IMR-90 (cell line): ENCODE data around the gene MARF1. TPM values are rescaled to one million over a fixed set of nuclear protein-coding genes. Genes with fewer than 3 reads are reported as not detected.

Source experiments
- ATAC-seq: fragments of 200-7000 bp; cut with Tn5 transposase; 2 replicates; pipeline ENCODE4 v1.9.1; 2020; ENCODE audit warnings: low read depth, mild to moderate bottlenecking, moderate library complexity
- BruUV-seq: library from RNA; stranded (reverse); fragments of 400-500 nt; replicated peaks from 2 replicates; lab custom pipeline; 2021; lab: Mats Ljungman, UMichigan
- CTCF ChIA-PET: fragments of 300-600 bp; formaldehyde crosslinking; extraction: SDS; loops from one replicate; lab custom pipeline; 2021; ENCODE audit warnings: antibody characterized with exemption; lab: Yijun Ruan, JAX
- POLR2A ChIA-PET: fragments of 300-600 bp; sonication (Branson Sonifier 250); formaldehyde crosslinking; loops from one replicate; lab custom pipeline; 2022; ENCODE audit warnings: antibody characterized with exemption; ENCODE audit not compliant: unreplicated experiment; lab: Charles Lee
- DNase-seq: peaks from one replicate; pipeline ENCODE4 v3.0.0; 2013
- H2AFZ ChIP-seq: replicated peaks from 2 replicates; pipeline ENCODE3; 2013; ENCODE audit warnings: low read length, mild to moderate bottlenecking; ENCODE audit not compliant: poor library complexity
- H2AK5ac ChIP-seq: 2 replicates; pipeline ENCODE4 v1.6.1; 2013; ENCODE audit warnings: low read depth, low read length, inconsistent platforms
- H2AK9ac ChIP-seq: replicated peaks from 2 replicates; pipeline ENCODE3; 2013; ENCODE audit warnings: mild to moderate bottlenecking, low read depth, low read length, moderate library complexity; ENCODE audit not compliant: poor library complexity
- H2BK120ac ChIP-seq: 2 replicates; pipeline ENCODE4 v1.6.1; 2013; ENCODE audit warnings: low read depth, low read length, inconsistent platforms
- H2BK15ac ChIP-seq: 3 replicates; pipeline ENCODE4 v1.6.1; 2013; ENCODE audit warnings: low read depth, low read length, inconsistent platforms
- H2BK20ac ChIP-seq: 2 replicates; pipeline ENCODE4 v1.6.1; 2013; ENCODE audit warnings: low read depth, mild to moderate bottlenecking, inconsistent platforms, low read length, moderate library complexity
- H2BK5ac ChIP-seq: 2 replicates; pipeline ENCODE4 v1.6.1; 2013; ENCODE audit warnings: mild to moderate bottlenecking, low read depth, low read length, inconsistent platforms; ENCODE audit not compliant: poor library complexity, severe bottlenecking
- H3K14ac ChIP-seq: replicated peaks from 2 replicates; pipeline ENCODE4 v1.6.1; 2013; ENCODE audit warnings: low read depth, low read length, inconsistent platforms
- H3K18ac ChIP-seq: 2 replicates; pipeline ENCODE4 v1.6.1; 2013; ENCODE audit warnings: low read depth, low read length, control low read depth
- H3K23ac ChIP-seq: 2 replicates; pipeline ENCODE4 v1.6.1; 2013; ENCODE audit warnings: low read depth, low read length, inconsistent platforms
- H3K27ac ChIP-seq: 2 replicates; pipeline ENCODE4 v1.5.1; 2013; ENCODE audit warnings: mild to moderate bottlenecking, control low read depth, low read length; ENCODE audit not compliant: insufficient read depth
- H3K27me3 ChIP-seq: 2 replicates; pipeline ENCODE4 v1.6.1; 2013; ENCODE audit warnings: low read length; ENCODE audit not compliant: control insufficient read depth, insufficient read depth
- H3K36me3 ChIP-seq: 2 replicates; pipeline ENCODE4 v1.6.1; 2013; ENCODE audit warnings: low read length, mixed read lengths; ENCODE audit not compliant: control insufficient read depth, insufficient read depth
- H3K4ac ChIP-seq: 2 replicates; pipeline ENCODE4 v1.6.1; 2013; ENCODE audit warnings: low read depth, low read length, inconsistent platforms
- H3K4me1 ChIP-seq: 2 replicates; pipeline ENCODE4 v1.6.1; 2013; ENCODE audit warnings: low read length, mixed read lengths; ENCODE audit not compliant: control insufficient read depth, insufficient read depth
- H3K4me2 ChIP-seq: 2 replicates; pipeline ENCODE4 v1.6.1; 2013; ENCODE audit warnings: low read depth, mild to moderate bottlenecking, control low read depth, low read length, moderate library complexity
- H3K4me3 ChIP-seq: 2 replicates; pipeline ENCODE4 v1.5.1; 2013; ENCODE audit warnings: low read depth, mild to moderate bottlenecking, control low read depth, low read length, moderate library complexity; ENCODE audit not compliant: insufficient read depth
- H3K56ac ChIP-seq: 2 replicates; pipeline ENCODE4 v1.6.1; 2013; ENCODE audit warnings: low read length, inconsistent platforms; ENCODE audit not compliant: insufficient read depth; ENCODE audit errors: extremely low read depth
- H3K79me1 ChIP-seq, 2 experiments: 2 replicates each; pipeline ENCODE4 v1.6.1; 2013; ENCODE audit warnings: low read length in 2 of 2, inconsistent platforms in 1 of 2, low read depth in 1 of 2
- H3K9ac ChIP-seq: 2 replicates; pipeline ENCODE4 v1.6.1; 2013; ENCODE audit warnings: low read depth, low read length, control low read depth
- H3K9me1 ChIP-seq: 2 replicates; pipeline ENCODE4 v1.6.1; 2013; ENCODE audit warnings: low read length, inconsistent platforms; ENCODE audit not compliant: insufficient read depth
- H3K9me3 ChIP-seq: 2 replicates; pipeline ENCODE4 v1.6.1; 2013; ENCODE audit warnings: low read length; ENCODE audit not compliant: control insufficient read depth, insufficient read depth
- H4K20me1 ChIP-seq: 2 replicates; pipeline ENCODE4 v1.6.1; 2013; ENCODE audit warnings: low read length, inconsistent platforms; ENCODE audit not compliant: insufficient read depth
- H4K5ac ChIP-seq: 2 replicates; pipeline ENCODE4 v1.6.1; 2013; ENCODE audit warnings: mild to moderate bottlenecking, low read depth, low read length, control low read depth
- H4K8ac ChIP-seq, 2 experiments: 2 replicates each; pipeline ENCODE4 v1.6.1; 2013; ENCODE audit warnings: low read depth in 2 of 2, low read length in 2 of 2, control low read depth in 1 of 2, inconsistent platforms in 1 of 2
- H4K91ac ChIP-seq: 2 replicates; pipeline ENCODE4 v1.6.1; 2013; ENCODE audit warnings: low read depth, low read length, inconsistent platforms; ENCODE audit not compliant: insufficient read depth
- BHLHE40 ChIP-seq: fragments of 150-350 bp; IDR thresholded peaks from 2 replicates; pipeline ENCODE4 v1.6.1; 2016; ENCODE audit warnings: mild to moderate bottlenecking, low read depth, low read length
- CEBPB ChIP-seq: IDR thresholded peaks from 2 replicates; pipeline ENCODE4 v1.6.1; 2012; ENCODE audit warnings: low read depth, low read length, improper control_type of control experiment
- CHD1 ChIP-seq: IDR thresholded peaks from 2 replicates; pipeline ENCODE4 v1.6.1; 2012; ENCODE audit warnings: low read depth, low read length, improper control_type of control experiment
- FOS ChIP-seq: fragments of 150-350 bp; IDR thresholded peaks from 2 replicates; pipeline ENCODE4 v1.6.1; 2016; ENCODE audit warnings: low read depth, low read length
- MAFK ChIP-seq: IDR thresholded peaks from 2 replicates; pipeline ENCODE4 v1.6.1; 2012; ENCODE audit warnings: low read depth, low read length, improper control_type of control experiment
- MXI1 ChIP-seq: IDR thresholded peaks from 2 replicates; pipeline ENCODE4 v1.6.1; 2012; ENCODE audit warnings: low read depth, mild to moderate bottlenecking, low read length, moderate library complexity, borderline replicate concordance
- NFE2L2 ChIP-seq: fragments of 150-350 bp; IDR thresholded peaks from 2 replicates; pipeline ENCODE4 v1.6.1; 2016; ENCODE audit warnings: low read depth, mild to moderate bottlenecking, low read length
- POLR2A ChIP-seq: IDR thresholded peaks from 2 replicates; pipeline ENCODE4 v1.6.1; 2012; ENCODE audit warnings: mild to moderate bottlenecking, low read depth, low read length
- RAD21 ChIP-seq: IDR thresholded peaks from 2 replicates; pipeline ENCODE4 v1.6.1; 2012; ENCODE audit warnings: low read length, improper control_type of control experiment
- RCOR1 ChIP-seq: IDR thresholded peaks from 2 replicates; pipeline ENCODE4 v1.6.1; 2012; ENCODE audit warnings: mild to moderate bottlenecking, low read length, improper control_type of control experiment; ENCODE audit not compliant: insufficient replicate concordance
- RFX5 ChIP-seq: IDR thresholded peaks from 2 replicates; pipeline ENCODE4 v1.8.0; 2012; ENCODE audit warnings: low read depth, mild to moderate bottlenecking, low read length, moderate library complexity
- SMC3 ChIP-seq: fragments of 150-350 bp; IDR thresholded peaks from 2 replicates; pipeline ENCODE4 v1.6.1; 2016; ENCODE audit warnings: low read depth, mild to moderate bottlenecking, antibody characterized with exemption, low read length, moderate library complexity
- USF2 ChIP-seq: fragments of 150-350 bp; IDR thresholded peaks from 2 replicates; pipeline ENCODE4 v1.6.1; 2017; ENCODE audit warnings: mild to moderate bottlenecking, antibody characterized with exemption, low read length, low read depth
- WGBS, 2 experiments: methylation state at CpG; one replicate each; pipeline versions ENCODE4 v1.1.5 to v1.1.7; 2013; ENCODE audit warnings: missing lambda C conversion rate in 2 of 2; ENCODE audit not compliant: insufficient read length in 1 of 2; ENCODE audit errors: extremely low coverage in 2 of 2; 5-methylcytosine and 5-hydroxymethylcytosine counted together
- dilution Hi-C: fragments of 300-500 bp; cut with HindIII; formaldehyde crosslinking; loops from one replicate; pipeline ENCODE4 v1.14.3; 2018; ENCODE audit warnings: low sequenced_read_pairs; ENCODE audit not compliant: unreplicated experiment
- in situ Hi-C: fragments of 300-500 bp; cut with MboI; formaldehyde crosslinking; loops from 3 replicates; pipeline ENCODE4 v1.14.3; 2019; ENCODE audit warnings: low sequenced_read_pairs, inconsistent platforms, mixed read lengths
- intact Hi-C: fragments of 100-400 bp; cut with micrococcal nuclease; formaldehyde crosslinking; loops from 2 replicates; pipeline ENCODE4 v1.10.0; 2022
- polyA plus RNA-seq, 3 experiments: library from polyadenylated mRNA; depleted of rRNA; stranded (reverse); fragments of >200 nt; gene quantifications; 2 replicates each; pipeline ENCODE4 v1.2.3, GENCODE V29; 2012; ENCODE audit warnings: low replicate concordance in 1 of 3
- total RNA-seq: library from RNA; depleted of rRNA; stranded (reverse); fragments of >200 nt; gene quantifications from 2 replicates; pipeline ENCODE4 v1.2.3, GENCODE V29; 2012
- TF ChIP-seq, protein P1 (sequence below): fragments of 150-350 bp; IDR thresholded peaks from 2 replicates; pipeline ENCODE4 v1.6.1; 2016; ENCODE audit warnings: low read depth, mild to moderate bottlenecking, low read length, moderate library complexity, borderline replicate concordance

MARF1 gene
- total and polyA plus RNA-seq, 2 of the 4 experiments (the other 2 are of a cell fraction), result 9.0 to 12.9 TPM

DNA sequence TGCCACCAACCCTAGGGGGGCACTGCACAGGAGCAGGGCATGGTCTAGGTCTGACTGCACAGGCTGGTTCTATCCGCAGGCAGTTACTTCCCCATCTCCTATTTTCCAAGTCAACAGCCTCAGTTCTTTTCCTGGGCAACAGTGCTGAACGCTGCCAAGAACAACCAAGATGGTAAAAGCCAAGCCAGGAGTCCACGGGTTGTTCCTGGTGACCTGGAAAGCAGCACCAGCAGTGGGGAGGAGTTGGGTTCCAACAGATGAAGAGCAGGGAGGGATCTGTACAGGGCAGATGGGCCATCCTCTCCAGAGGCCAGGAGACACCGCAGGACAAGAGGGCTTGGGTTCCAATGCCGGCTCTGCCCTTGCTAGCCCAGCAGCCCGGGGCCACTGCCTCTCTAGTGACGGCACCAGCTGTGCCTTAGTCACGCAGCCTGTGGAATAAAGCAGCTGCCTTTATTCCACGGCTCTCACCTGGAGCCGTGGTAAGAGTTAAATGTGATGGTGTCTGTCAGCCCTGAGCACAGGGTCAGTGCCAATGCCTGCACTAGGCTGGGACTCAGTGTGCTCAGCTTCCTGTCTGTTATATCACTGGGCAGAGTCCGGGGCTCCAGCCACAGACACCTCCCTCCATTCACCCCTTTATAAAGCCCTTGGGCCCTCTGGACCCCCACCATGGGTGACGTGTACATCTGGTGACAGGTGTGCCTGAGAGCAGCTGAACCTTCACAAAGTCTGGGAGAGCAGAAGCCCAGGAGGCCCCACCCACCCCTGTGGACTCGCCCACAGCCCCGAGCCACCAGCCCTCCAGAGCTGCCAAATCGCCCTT lies 44.9 kb downstream of the MARF1 start (continued):
- no peak for TF ChIP-seq FOS

DNA sequence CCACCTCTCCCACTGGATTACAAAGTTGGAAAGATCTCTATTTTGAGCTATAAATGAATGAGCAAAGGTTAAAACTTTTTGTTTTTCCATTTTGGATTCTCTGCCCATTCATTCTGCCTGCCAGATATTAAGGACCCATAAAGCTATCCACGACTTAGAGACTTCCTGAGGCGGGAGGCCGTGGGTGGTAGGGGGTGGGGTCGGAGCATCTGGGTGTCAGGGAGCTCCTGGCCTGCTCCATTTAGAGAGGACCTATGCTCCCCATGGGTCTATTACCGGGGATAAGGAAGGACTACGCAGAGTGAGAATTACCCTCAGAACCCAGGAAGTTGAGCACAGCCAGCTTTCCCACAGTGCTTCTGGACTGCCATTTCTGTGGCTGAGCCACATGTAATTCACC lies 45.8 kb downstream of the MARF1 start:
- Histone ChIP-seq H2AK5ac (no peak overlapping the region), H2AFZ (no peak overlapping the region), H3K4me1 (no peaks in the 10 kb centered on the region), H2BK120ac (no peak overlapping the region), H3K14ac (no peak overlapping the region), H3K9ac (no peak overlapping the region), H4K5ac (no peak overlapping the region), H3K56ac (no peak overlapping the region), H3K27me3 (no peaks in the 10 kb centered on the region), H3K9me3 (no peaks in the 10 kb centered on the region), H3K9me1 (peaks cover 3% of the 10 kb centered on the region; the same call in 1 of the 2 replicates), H3K36me3 (peaks cover 61% of the 10 kb centered on the region), H3K18ac (no peak overlapping the region), H2AK9ac (no peak overlapping the region), H3K79me1 (no peaks in the 10 kb centered on the region), H3K23ac (no peak overlapping the region), H3K4ac (no peak overlapping the region), H4K20me1 (no peaks in the 10 kb centered on the region; the same call in 1 of the 2 replicates), H2BK5ac (no peak overlapping the region), H3K27ac (no peak overlapping the region), H4K91ac (no peak overlapping the region), H2BK15ac (no peak overlapping the region), H4K8ac (no peak overlapping the region), H3K4me3 (no peak overlapping the region), H2BK20ac (no peak overlapping the region), H3K4me2 (no peak overlapping the region)
- dilution Hi-C loops, result no loop called here
- ATAC-seq (no peak), DNase-seq (no peak)
- CTCF ChIA-PET, result interaction anchor here (1.0 kb wide), 1 partner anchor 45 kb away, joined by 3 read pairs; no protein-coding TSS in a partner anchor
- intact Hi-C loops, result no loop called here
- POLR2A ChIA-PET, result no interaction called here
- no TSS peak for BruUV-seq
- 90% methylated on average over 2 of the region's 6 CpGs; no CpG with 5 or more reads in 1 of the 2 experiments for WGBS, 2 experiments
- in situ Hi-C loops, result no loop called here
- TF ChIP-seq, protein P1, sequence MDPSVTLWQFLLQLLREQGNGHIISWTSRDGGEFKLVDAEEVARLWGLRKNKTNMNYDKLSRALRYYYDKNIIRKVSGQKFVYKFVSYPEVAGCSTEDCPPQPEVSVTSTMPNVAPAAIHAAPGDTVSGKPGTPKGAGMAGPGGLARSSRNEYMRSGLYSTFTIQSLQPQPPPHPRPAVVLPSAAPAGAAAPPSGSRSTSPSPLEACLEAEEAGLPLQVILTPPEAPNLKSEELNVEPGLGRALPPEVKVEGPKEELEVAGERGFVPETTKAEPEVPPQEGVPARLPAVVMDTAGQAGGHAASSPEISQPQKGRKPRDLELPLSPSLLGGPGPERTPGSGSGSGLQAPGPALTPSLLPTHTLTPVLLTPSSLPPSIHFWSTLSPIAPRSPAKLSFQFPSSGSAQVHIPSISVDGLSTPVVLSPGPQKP, result no peak
- TF ChIP-seq CEBPB, result no peak
- no peak for TF ChIP-seq MAFK
- no peak for TF ChIP-seq POLR2A
- TF ChIP-seq SMC3, result no peak
- no peak for TF ChIP-seq MXI1
- TF ChIP-seq FOS, result no peak
- TF ChIP-seq USF2, result no peak
- no peak for TF ChIP-seq RFX5
- no peak for TF ChIP-seq RCOR1
- TF ChIP-seq CHD1, result no peak
- TF ChIP-seq BHLHE40, result no peak
- TF ChIP-seq RAD21, result no peak
- no peak for TF ChIP-seq NFE2L2
